ENCODE data around the gene RGS5. TPM values are rescaled to one million over a fixed set of nuclear protein-coding genes. Genes with fewer than 3 reads are reported as not detected.
"Not testable (repeated sequence)": the region's sequence is repeated elsewhere in the genome, so short reads cannot be mapped to it uniquely, and the experiment has no call there.

Gene RGS5
- total and polyA plus RNA-seq, 2 donors from 2014 or later, result 60.5 to 359 TPM

GRCh38 chr1:163241746-163242145, 39.0 kb upstream of the RGS5 start:
- Histone ChIP-seq H3K4me1 (ENCODE audit: control insufficient read depth in 2 of 3, insufficient read depth in 2 of 3, low read depth in 1 of 3, low read length in 3 of 3) (no peaks in the 10 kb centered on the region), H3K9ac (ENCODE audit: low read length in 3 of 3) (no peak overlapping the region), H3K36me3 (ENCODE audit: control insufficient read depth in 2 of 3, insufficient read depth in 3 of 3, low read length in 3 of 3) (no peaks in the 10 kb centered on the region), H3K4me3 (ENCODE audit: low read length in 3 of 3) (no peak overlapping the region), H3K27me3 (ENCODE audit: control insufficient read depth, insufficient read depth, low read length) (no peaks in the 10 kb centered on the region), H3K27ac (ENCODE audit: low read depth in 2 of 2, low read length in 2 of 2) (no peak overlapping the region), H3K9me3 (ENCODE audit: control insufficient read depth in 2 of 3, insufficient read depth in 1 of 3, low read length in 3 of 3) (no peaks in the 10 kb centered on the region)
- DNase-seq (no peak), FAIRE-seq (no peak)
- TF ChIP-seq, protein P1, sequence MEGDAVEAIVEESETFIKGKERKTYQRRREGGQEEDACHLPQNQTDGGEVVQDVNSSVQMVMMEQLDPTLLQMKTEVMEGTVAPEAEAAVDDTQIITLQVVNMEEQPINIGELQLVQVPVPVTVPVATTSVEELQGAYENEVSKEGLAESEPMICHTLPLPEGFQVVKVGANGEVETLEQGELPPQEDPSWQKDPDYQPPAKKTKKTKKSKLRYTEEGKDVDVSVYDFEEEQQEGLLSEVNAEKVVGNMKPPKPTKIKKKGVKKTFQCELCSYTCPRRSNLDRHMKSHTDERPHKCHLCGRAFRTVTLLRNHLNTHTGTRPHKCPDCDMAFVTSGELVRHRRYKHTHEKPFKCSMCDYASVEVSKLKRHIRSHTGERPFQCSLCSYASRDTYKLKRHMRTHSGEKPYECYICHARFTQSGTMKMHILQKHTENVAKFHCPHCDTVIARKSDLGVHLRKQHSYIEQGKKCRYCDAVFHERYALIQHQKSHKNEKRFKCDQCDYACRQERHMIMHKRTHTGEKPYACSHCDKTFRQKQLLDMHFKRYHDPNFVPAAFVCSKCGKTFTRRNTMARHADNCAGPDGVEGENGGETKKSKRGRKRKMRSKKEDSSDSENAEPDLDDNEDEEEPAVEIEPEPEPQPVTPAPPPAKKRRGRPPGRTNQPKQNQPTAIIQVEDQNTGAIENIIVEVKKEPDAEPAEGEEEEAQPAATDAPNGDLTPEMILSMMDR (IDR thresholded peaks at IDR 0.05; ENCODE audit: borderline replicate concordance, extremely low read depth, insufficient read depth), result no peak
- intact Hi-C loops (cut with DNase I), result no loop called here

DNA sequence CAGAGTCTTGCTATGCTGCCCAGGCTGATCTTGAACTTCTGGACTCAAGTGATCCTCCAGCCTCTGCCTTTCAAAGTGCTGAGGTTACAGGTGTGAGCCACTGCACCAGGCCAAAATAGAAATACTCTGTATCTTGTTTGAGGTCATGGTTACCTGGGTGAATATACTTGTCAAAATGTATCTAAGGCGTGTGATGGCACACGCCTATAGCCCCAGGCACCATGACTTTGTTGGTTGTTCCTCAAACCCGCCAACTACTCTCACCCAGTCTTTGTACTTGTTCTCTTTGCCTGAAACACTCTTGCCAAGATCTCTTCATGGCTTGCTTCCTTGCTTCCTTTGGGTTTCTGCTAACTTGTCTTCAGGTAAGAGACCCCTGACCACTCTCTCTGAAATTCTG, 38.0 kb upstream of the RGS5 start:
- FAIRE-seq, result no peak
- Histone ChIP-seq H3K9me3 (ENCODE audit: control insufficient read depth in 2 of 3, insufficient read depth in 1 of 3, low read length in 3 of 3) (no peaks in the 10 kb centered on the region), H3K4me1 (ENCODE audit: control insufficient read depth in 2 of 3, insufficient read depth in 2 of 3, low read depth in 1 of 3, low read length in 3 of 3) (no peaks in the 10 kb centered on the region), H3K27me3 (ENCODE audit: control insufficient read depth, insufficient read depth, low read length) (no peaks in the 10 kb centered on the region), H3K36me3 (ENCODE audit: control insufficient read depth in 2 of 3, insufficient read depth in 3 of 3, low read length in 3 of 3) (no peaks in the 10 kb centered on the region), H3K4me3 (ENCODE audit: low read length in 3 of 3) (no peak overlapping the region), H3K9ac (ENCODE audit: low read length in 3 of 3) (no peak overlapping the region), H3K27ac (ENCODE audit: low read depth in 2 of 2, low read length in 2 of 2) (no peak overlapping the region)
- intact Hi-C loops (cut with DNase I), result no loop called here
- TF ChIP-seq, protein P1 (IDR thresholded peaks at IDR 0.05; ENCODE audit: borderline replicate concordance, extremely low read depth, insufficient read depth), result no peak
- DNase-seq, result no peak

DNA sequence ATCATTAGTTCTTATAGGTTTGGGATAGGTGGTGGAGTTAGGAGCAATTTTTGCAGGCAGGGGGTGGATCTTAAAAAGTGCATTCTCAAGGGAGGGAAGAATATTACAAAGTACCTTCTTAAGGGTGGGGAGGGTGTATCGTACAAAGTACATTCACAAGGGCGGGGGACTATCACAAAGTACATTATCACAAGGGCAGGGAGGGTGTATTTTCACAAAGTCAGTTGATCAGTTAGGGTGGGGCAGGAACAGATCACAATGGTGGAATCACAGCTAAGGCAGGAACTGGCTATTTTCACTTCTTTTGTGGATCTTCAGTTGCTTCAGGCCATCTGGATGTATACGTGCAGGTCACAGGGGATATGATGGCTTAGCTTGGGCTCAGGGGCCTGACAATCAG, 30.9 kb upstream of the RGS5 start:
- H3K9me3 ChIP-seq (ENCODE audit: control insufficient read depth in 2 of 3, insufficient read depth in 1 of 3, low read length in 3 of 3); H3K4me3 ChIP-seq (ENCODE audit: low read length in 3 of 3); H3K27ac ChIP-seq (ENCODE audit: low read depth in 2 of 2, low read length in 2 of 2); H3K9ac ChIP-seq (ENCODE audit: low read length in 3 of 3); H3K27me3 ChIP-seq (ENCODE audit: control insufficient read depth, insufficient read depth, low read length); FAIRE-seq; DNase-seq; intact Hi-C loops (cut with DNase I); H3K4me1 ChIP-seq (ENCODE audit: control insufficient read depth in 2 of 3, insufficient read depth in 2 of 3, low read depth in 1 of 3, low read length in 3 of 3); H3K36me3 ChIP-seq (ENCODE audit: control insufficient read depth in 2 of 3, insufficient read depth in 3 of 3, low read length in 3 of 3): not testable (repeated sequence)

DNA sequence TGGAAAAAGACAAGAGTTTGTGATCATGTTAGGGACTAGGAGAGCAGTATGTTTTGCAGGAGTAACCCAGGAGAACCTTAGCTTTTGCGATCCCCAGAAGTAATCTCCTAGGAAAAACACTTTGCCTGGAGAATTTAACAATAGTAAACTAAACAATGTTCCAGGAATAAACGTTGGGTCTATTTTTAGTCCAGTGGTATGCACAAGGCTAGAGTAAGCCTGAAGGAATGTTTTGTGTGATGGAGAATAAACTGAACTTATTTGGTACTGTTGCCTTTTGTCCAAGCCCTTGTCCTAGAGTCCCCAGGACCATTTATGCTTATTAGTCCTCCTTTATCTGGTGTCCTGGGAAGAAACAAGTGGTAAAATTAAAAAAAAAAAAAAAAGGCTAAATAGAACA, 28.7 kb upstream of the RGS5 start:
- no peaks in the 10 kb centered on the region for H3K9me3 ChIP-seq (ENCODE audit: control insufficient read depth in 2 of 3, insufficient read depth in 1 of 3, low read length in 3 of 3)
- no peak overlapping the region for H3K4me3 ChIP-seq (ENCODE audit: low read length in 3 of 3)
- intact Hi-C loops (cut with DNase I), result no loop called here
- DNase-seq, result no peak
- no peaks in the 10 kb centered on the region for H3K4me1 ChIP-seq (ENCODE audit: control insufficient read depth in 2 of 3, insufficient read depth in 2 of 3, low read depth in 1 of 3, low read length in 3 of 3)
- H3K9ac ChIP-seq (ENCODE audit: low read length in 3 of 3), result no peak overlapping the region
- TF ChIP-seq, protein P1 (IDR thresholded peaks at IDR 0.05; ENCODE audit: borderline replicate concordance, extremely low read depth, insufficient read depth), result no peak
- no peaks in the 10 kb centered on the region for H3K27me3 ChIP-seq (ENCODE audit: control insufficient read depth, insufficient read depth, low read length)
- no peak for FAIRE-seq
- H3K36me3 ChIP-seq (ENCODE audit: control insufficient read depth in 2 of 3, insufficient read depth in 3 of 3, low read length in 3 of 3), result no peaks in the 10 kb centered on the region
- no peak overlapping the region for H3K27ac ChIP-seq (ENCODE audit: low read depth in 2 of 2, low read length in 2 of 2)
